Activated CD4-positive, alpha-beta T cell treated with anti-CD3 and anti-CD28 coated beads, Interleukin-2, amount 50 U/mL, for 1 hour (primary cell): Measurements from ENCODE around the gene RBM47.

Experiments
- DNase-seq: peaks from one replicate; pipeline ENCODE4 v3.0.0-alpha.2; 2020

RBM47 gene

GRCh38 chr4:40622913-40623312, 6.8 kb downstream of the RBM47 start:
- DNase-seq = no peak

- DNase-seq = no peak
These were observed 7.8 kb downstream of the RBM47 start for GRCh38 chr4:40621592-40622512.

DNA sequence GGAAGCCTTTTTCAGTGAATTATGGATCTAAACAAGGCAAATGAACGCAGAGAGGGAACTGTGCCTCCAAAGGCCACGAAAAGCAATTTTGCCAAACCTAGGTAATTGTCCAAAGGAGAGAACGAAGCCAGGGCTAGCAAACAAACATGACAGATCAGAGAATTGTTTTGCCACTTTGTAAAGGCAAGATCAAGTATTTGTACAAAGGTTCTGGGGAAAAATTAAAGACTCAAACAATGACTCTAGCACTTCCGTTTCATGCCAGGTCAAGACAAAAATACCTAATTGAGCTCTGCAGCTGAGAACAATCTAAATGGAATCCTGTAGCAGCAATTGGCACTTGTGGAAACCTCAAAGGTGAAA, 8.5 kb downstream of the RBM47 start:
- no peak for DNase-seq

DNA sequence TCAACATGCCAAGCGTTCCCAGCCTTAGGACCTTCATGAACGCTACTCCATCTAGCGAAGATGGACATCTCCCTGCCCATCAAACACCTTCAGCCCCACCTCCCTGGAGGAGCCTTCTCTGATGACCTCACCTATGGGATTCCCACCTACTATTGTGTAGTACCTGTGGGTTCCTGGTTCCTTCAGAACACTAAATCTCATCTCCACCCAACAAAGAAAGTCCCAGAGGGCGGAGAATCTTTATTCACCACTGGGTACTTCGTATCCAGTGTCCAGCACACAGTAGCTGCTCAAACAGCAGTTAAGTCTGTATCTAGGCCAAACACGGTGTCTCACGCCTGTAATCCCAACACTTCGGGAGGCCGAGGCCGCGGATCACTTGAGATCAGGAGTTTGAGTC, 10.1 kb downstream of the RBM47 start:
- DNase-seq = no peak

- DNase-seq = no peak
These were observed 11.8 kb downstream of the RBM47 start for GRCh38 chr4:40617872-40618271.

GRCh38 chr4:40614031-40614430, 15.6 kb downstream of the RBM47 start:
- DNase-seq = no peak

DNA sequence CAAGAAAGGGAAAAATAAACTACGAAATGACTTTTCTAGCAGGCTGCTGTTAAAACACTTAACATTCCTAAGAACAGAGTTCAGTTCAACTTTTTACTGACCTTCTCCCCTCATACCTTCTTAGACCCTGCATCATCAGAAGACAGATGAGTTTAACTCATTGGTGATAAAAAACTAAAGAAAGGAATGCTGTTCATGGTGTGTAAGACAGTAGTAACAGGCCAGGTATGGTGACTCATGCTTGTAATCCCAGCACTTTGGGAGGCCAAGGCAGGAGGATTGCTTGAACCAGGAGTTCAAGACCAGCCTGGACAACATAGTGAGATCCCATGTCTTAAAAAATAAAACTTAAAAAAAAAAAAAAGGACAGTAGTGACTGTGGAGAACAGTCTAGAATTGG, 16.2 kb downstream of the RBM47 start:
- no peak for DNase-seq

DNA sequence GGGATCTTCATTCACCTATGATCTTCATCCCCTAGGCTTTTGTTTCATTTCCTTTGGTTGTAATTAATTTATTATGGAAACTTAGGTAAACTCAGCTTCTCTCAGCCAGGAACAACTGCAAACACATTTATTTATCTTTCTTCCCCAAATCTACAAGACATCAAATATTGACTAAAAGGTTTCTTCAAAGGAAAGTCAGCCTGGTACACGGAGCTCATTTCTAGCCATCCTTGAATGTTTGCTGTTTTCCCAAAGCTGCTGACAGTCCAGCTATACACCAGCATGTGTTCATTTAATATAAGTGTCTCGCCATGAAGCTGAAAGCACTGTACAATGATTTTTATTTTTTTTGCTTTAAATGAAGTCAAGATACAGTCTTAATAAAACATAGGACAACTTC, 16.8 kb downstream of the RBM47 start:
- DNase-seq = no peak

- no peak for DNase-seq
These were observed 17.4 kb downstream of the RBM47 start for GRCh38 chr4:40612283-40612682.

- no peak for DNase-seq
These were observed 21.0 kb downstream of the RBM47 start for GRCh38 chr4:40608628-40609027.

- no peak for DNase-seq
These were observed 22.4 kb downstream of the RBM47 start for GRCh38 chr4:40607221-40607620.

- no peak for DNase-seq
These were observed 23.4 kb downstream of the RBM47 start for GRCh38 chr4:40606239-40606767.

GRCh38 chr4:40603281-40603680, 26.4 kb downstream of the RBM47 start:
- DNase-seq = no peak

DNA sequence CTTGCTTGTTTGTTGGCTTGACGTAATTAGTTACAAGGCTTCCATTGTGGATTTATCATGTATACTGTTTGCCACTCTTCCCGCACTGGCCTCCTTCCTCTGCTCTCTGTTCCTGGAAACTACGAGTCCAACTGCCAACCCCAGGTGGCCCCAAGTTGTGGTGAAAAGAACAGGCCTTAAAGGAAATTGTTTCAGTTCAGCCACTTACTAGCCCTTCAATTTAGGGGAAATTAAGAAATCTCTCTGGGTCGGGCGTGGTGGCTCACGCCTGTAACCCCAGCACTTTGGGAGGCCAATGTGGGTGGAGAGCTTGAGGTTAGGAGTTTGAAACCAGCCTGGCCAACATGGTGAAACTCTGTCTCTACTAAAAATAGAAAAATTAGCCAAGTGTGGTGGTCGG, 28.0 kb downstream of the RBM47 start:
- no peak for DNase-seq

GRCh38 chr4:40600850-40601249, 28.8 kb downstream of the RBM47 start:
- no peak for DNase-seq

- no peak for DNase-seq
These were observed 30.2 kb downstream of the RBM47 start for GRCh38 chr4:40599431-40599830.

GRCh38 chr4:40596522-40596921, 33.1 kb downstream of the RBM47 start:
- DNase-seq = no peak

- no peak for DNase-seq
These were observed 33.7 kb downstream of the RBM47 start for GRCh38 chr4:40595981-40596380.

DNA sequence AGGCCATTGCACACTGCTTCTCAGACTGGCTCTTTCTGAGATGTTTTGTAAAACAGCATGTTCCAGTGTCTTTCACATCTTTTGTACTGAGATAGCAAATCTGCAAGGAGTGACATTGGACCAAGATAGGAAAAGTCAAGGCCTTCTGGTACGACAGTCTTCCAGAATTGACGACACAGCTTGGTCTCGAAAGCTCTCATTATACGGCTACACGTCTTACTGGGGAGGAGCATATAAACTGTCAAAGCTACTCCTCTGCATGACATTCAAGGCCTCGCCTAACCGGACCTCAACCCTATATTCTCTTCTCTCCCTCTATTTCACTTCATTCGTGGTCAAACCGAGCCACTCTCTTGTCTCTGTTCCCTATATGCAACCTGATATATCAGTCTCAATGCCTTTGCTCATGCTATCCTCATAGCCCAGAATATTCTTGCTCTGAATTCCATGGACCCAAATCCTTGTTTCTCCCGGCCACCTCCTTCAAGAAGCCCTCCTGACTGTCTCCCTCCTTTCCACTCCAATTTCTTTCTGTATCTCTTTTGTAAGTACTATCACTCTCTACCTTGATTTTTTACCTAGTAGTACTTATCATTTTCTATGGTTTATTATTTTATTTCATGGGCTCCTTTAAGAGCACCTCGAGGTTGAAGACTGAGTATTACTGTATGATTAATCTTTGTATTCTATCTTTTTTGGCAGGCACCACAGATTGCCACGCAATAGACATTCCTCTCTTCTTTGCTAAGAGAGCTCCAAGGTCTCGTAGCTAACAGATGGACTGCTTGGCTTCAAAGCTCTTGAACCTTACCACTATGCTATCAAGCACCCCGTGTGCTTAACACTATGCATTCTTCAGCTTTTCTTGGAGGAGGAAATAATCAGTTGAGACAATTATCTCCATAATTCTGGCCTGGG, 35.1 kb downstream of the RBM47 start:
- no peak for DNase-seq

DNA sequence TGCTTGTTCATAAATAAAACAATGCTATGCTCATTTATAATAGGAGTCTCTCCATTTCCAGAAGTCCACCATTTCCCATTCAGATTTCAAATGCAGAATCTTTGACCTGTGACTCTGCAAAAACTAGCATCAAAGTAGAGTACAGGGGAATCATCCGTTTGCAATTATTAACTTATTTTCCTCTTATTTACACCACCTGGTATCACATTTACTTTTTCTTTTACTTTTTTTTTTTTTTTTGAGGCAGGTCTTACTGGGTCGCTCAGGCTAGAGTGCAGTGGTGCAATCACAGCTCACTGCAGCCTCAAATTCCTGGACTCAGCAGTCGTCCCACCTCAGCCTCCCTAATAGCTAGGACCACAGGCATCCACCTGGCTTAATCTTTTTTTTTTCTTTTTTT, 37.6 kb downstream of the RBM47 start:
- no peak for DNase-seq

- DNase-seq = no peak
These were observed 41.8 kb downstream of the RBM47 start for GRCh38 chr4:40587826-40588225.

DNA sequence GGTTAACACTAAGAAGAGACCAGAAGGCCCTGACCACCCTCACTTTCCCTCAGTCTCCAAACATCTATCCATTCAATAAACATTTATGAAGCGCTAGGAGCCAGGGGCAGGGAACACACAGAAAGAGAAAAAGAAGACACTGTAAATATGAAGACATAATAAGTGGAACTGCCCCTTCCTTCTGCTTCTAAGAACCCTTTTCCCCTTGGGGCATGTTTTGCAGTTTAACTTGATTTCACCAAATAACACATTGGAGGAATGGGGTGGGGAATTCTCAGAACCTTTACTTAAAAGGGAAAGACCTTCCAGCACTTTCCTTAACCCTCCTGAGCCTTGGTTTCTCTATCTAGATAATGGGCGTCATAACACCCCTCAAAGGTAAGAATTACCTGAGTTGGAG, 42.3 kb downstream of the RBM47 start:
- no peak for DNase-seq

- no peak for DNase-seq
These were observed 42.9 kb downstream of the RBM47 start for GRCh38 chr4:40586729-40587128.

GRCh38 chr4:40586034-40586433, 43.6 kb downstream of the RBM47 start:
- no peak for DNase-seq
